ENCODE measurements around the gene SCAF11.

DNA sequence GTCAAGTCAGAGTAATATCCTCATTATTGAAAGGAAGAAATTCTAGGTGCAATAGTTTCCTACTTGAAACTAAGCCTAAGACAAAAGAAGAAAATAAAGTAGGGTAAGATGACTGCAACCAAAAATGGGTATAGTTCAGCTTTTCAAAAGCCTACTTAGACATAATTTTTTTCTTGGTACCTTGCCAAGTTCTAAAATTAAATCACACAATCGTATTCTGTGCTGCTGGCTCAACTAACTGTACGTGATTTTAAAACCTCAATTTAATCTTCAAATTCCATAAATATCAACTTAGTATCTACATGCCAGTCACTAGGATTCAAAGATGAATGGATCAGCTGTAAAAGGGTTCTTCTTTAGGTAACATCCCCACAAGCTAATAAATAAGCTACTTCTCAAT lies 56.9 kb downstream of the SCAF11 start:
- TF ChIP-seq, protein P1, sequence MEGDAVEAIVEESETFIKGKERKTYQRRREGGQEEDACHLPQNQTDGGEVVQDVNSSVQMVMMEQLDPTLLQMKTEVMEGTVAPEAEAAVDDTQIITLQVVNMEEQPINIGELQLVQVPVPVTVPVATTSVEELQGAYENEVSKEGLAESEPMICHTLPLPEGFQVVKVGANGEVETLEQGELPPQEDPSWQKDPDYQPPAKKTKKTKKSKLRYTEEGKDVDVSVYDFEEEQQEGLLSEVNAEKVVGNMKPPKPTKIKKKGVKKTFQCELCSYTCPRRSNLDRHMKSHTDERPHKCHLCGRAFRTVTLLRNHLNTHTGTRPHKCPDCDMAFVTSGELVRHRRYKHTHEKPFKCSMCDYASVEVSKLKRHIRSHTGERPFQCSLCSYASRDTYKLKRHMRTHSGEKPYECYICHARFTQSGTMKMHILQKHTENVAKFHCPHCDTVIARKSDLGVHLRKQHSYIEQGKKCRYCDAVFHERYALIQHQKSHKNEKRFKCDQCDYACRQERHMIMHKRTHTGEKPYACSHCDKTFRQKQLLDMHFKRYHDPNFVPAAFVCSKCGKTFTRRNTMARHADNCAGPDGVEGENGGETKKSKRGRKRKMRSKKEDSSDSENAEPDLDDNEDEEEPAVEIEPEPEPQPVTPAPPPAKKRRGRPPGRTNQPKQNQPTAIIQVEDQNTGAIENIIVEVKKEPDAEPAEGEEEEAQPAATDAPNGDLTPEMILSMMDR (conservative IDR thresholded peaks at IDR 0.05; ENCODE audit: low read length) = no peak
- no peak for TF ChIP-seq EZH2phosphoT487 (IDR thresholded peaks at IDR 0.05; ENCODE audit: borderline replicate concordance, low read depth, low read length)
